ENCODE measurements around the gene HBG2.

The HBG2 gene

GRCh38 chr11:5229796-5230195 lies 24.8 kb downstream of the HBG2 start:
- no peak for DNase-seq (ENCODE audit: low read depth in 2 of 2)

GRCh38 chr11:5229356-5229755 lies 25.2 kb downstream of the HBG2 start:
- DNase-seq (ENCODE audit: low read depth in 2 of 2), result no peak

DNA sequence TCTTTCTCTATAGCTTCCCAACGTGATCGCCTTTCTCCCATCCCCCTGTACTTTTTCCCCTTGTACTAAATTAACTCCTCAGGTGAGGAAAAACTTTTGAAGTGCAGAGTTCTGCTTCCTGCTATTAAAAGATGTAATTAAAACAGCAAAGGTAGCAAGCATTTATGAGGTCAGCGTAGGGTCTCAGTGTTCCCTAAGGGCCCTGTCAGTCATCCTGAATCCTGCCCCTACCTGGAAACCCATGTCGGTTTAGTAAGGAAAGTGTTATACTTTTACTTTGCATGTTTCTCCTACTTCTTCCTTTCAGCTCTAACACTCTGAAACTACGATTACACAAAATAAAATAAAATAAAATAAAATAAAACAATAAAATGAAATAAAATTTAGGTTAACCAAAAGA lies 26.5 kb downstream of the HBG2 start:
- no peak for DNase-seq (ENCODE audit: low read depth in 2 of 2)

DNA sequence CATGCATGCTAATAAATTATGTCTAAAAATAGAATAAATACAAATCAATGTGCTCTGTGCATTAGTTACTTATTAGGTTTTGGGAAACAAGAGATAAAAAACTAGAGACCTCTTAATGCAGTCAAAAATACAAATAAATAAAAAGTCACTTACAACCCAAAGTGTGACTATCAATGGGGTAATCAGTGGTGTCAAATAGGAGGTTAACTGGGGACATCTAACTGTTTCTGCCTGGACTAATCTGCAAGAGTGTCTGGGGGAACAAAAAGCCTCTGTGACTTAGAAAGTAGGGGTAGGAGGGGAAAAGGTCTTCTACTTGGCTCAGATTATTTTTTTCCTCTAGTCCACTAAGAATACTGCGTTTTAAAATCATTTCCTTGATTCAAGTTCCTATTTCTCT lies 26.9 kb downstream of the HBG2 start:
- no peak for DNase-seq (ENCODE audit: low read depth in 2 of 2)

- no peak for DNase-seq (ENCODE audit: low read depth in 2 of 2)
These were observed 27.8 kb downstream of the HBG2 start, which contains the start of gene HBB for GRCh38 chr11:5226732-5227310. TSS of gene HBB (minus strand) at chr11:5227071. CDS start at chr11:5227021, 50 bp downstream.

- DNase-seq (ENCODE audit: low read depth in 2 of 2), result no peak
These were observed 29.1 kb downstream of the HBG2 start for GRCh38 chr11:5225480-5225871.

DNA sequence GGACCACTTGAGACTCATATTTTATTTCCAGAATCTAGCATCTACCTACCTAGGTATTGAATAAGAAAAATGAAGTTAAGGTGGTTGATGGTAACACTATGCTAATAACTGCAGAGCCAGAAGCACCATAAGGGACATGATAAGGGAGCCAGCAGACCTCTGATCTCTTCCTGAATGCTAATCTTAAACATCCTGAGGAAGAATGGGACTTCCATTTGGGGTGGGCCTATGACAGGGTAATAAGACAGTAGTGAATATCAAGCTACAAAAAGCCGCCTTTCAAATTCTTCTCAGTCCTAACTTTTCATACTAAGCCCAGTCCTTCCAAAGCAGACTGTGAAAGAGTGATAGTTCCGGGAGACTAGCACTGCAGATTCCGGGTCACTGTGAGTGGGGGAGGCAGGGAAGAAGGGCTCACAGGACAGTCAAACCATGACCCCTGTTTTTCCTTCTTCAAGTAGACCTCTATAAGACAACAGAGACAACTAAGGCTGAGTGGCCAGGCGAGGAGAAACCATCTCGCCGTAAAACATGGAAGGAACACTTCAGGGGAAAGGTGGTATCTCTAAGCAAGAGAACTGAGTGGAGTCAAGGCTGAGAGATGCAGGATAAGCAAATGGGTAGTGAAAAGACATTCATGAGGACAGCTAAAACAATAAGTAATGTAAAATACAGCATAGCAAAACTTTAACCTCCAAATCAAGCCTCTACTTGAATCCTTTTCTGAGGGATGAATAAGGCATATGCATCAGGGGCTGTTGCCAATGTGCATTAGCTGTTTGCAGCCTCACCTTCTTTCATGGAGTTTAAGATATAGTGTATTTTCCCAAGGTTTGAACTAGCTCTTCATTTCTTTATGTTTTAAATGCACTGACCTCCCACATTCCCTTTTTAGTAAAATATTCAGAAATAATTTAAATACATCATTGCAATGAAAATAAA lies 29.8 kb downstream of the HBG2 start:
- DNase-seq (ENCODE audit: low read depth in 2 of 2), result no peak

DNA sequence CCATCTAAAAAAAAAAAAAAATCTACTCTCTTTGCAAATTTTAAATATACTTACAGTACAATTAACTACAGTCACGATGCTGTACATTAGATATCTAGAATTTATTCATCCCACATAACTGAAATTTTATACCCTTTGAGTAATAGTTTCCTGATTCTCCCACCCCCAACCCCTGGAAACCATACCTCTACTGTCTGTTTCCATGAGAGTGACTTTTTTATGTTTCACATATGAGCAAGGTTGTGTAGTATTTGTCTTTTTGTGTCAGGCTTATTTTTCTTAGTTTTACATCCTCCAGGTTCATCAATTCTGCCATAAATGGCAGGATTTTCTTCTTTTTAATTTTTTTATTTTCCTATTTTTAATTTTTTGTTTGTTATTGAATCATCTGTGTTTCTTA lies 30.9 kb downstream of the HBG2 start:
- DNase-seq (ENCODE audit: low read depth in 2 of 2), result no peak

- no peak for DNase-seq (ENCODE audit: low read depth in 2 of 2)
These were observed 31.4 kb downstream of the HBG2 start for GRCh38 chr11:5223146-5223545.

GRCh38 chr11:5210376-5210885 lies 44.1 kb downstream of the HBG2 start:
- DNase-seq (ENCODE audit: low read depth in 2 of 2), result no peak

DNA sequence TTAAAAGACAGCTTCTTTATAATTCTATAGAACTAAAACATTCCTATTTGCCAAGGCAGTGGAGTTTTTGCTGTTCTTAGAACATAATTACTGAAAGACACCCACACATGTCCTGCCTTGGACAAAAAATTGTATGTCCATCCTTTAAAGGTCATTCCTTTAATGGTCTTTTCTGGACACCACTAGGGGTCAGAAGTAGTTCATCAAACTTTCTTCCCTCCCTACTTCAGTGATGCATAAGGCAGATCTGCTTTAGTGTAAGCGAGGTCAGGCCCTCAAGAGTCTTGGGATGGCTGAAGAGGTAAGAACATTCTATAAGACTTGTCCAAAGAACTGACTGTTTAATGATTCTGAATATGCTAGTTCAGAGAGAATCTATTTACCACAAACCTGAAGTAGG lies 49.8 kb downstream of the HBG2 start:
- no peak for DNase-seq (ENCODE audit: low read depth in 2 of 2)

DNA sequence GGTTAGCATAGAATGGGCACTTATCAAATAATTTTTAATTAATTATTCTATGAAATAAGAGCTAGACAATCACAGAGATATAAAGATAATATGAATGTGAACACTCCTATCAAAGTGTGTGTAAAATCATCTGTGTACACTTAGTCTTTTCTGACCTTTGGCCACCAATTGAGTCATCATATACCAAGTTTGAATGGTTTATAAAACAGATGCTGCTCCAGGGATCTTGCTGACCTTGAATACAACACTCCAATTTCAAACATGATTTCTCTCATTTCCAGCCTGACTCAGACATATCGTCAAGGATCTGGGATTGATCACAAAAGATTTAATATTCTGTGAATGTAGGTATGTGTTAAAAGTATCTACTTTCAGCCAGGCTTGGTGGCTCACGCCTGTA lies 51.2 kb downstream of the HBG2 start:
- no peak for DNase-seq (ENCODE audit: low read depth in 2 of 2)

Measured in stimulated activated CD8-positive, alpha-beta memory T cell treated with anti-CD3 and anti-CD28 coated beads, Interleukin-2, amount 100 ng/mL, for 1 hour (primary cell).